ENCODE data around the gene KCNQ1.

- no peak for TF ChIP-seq CTCF (IDR thresholded peaks at IDR 0.05)
- TF ChIP-seq POLR2A (IDR thresholded peaks at IDR 0.05), result no peak
Observed at GRCh38 chr11:2643746-2644145, 198.9 kb downstream of the KCNQ1 start.

Data from lower leg skin (tissue), 3 donors.